Caco-2 (cell line): ENCODE results near the gene NOS1AP. TPM values are rescaled to one million over a fixed set of nuclear protein-coding genes. Genes with fewer than 3 reads are reported as not detected.
A peak's percentile ranks its signal among the peaks of the same experiment; 100 is the strongest.

Experiments
- BruUV-seq: library from RNA; stranded (reverse); fragments of 400-500 nt; replicated peaks from 2 replicates; lab custom pipeline; 2021; lab: Mats Ljungman, UMichigan
- CTCF ChIA-PET: fragments of 300-600 bp; sonication (Branson Sonifier 250); formaldehyde crosslinking; loops from one replicate; lab custom pipeline; 2022; ENCODE audit warnings: antibody characterized with exemption; lab: Charles Lee
- POLR2A ChIA-PET: fragments of 300-600 bp; sonication (Branson Sonifier 250); formaldehyde crosslinking; loops from one replicate; lab custom pipeline; 2022; ENCODE audit warnings: antibody characterized with exemption; lab: Charles Lee
- DNase-seq, 2 experiments: peaks; one replicate each; pipeline versions ENCODE4 v3.0.0 to v3.0.0-alpha.2; 2020 to 2022
- H3K27me3 ChIP-seq: replicated peaks from 2 replicates; pipeline ENCODE4 v1.6.0; 2011; ENCODE audit warnings: low read length; ENCODE audit not compliant: control insufficient read depth, insufficient read depth
- H3K36me3 ChIP-seq: 2 replicates; pipeline ENCODE4 v1.5.1; 2011; ENCODE audit warnings: low read length; ENCODE audit not compliant: control insufficient read depth, insufficient read depth
- H3K4me1 ChIP-seq: fragments of 250-450 bp; sonication (Bioruptor Pico); 2 replicates; pipeline ENCODE4 v1.5.1; 2020; ENCODE audit warnings: mild to moderate bottlenecking
- H3K4me3 ChIP-seq: 2 replicates; pipeline ENCODE4 v1.5.1; 2011; ENCODE audit warnings: low read depth, mild to moderate bottlenecking, control low read depth, low read length
- H3K9me3 ChIP-seq: fragments of 250-450 bp; sonication (Bioruptor Pico); 2 replicates; pipeline ENCODE4 v1.5.1; 2020; ENCODE audit warnings: mild to moderate bottlenecking, moderate library complexity
- H3K27ac Mint-ChIP-seq: one replicate; pipeline ENCODE4 v1.8.0; 2022; ENCODE audit warnings: mixed read lengths; ENCODE audit not compliant: unreplicated experiment
- H3K27me3 Mint-ChIP-seq: one replicate; pipeline ENCODE4 v1.8.0; 2022; ENCODE audit warnings: mixed read lengths; ENCODE audit not compliant: insufficient read depth, unreplicated experiment
- H3K36me3 Mint-ChIP-seq: one replicate; pipeline ENCODE4 v1.8.0; 2022; ENCODE audit warnings: mild to moderate bottlenecking, mixed read lengths; ENCODE audit not compliant: insufficient read depth, unreplicated experiment
- H3K4me1 Mint-ChIP-seq: one replicate; pipeline ENCODE4 v1.8.0; 2022; ENCODE audit warnings: low read depth, mixed read lengths; ENCODE audit not compliant: unreplicated experiment
- H3K4me3 Mint-ChIP-seq: one replicate; pipeline ENCODE4 v1.8.0; 2022; ENCODE audit warnings: mild to moderate bottlenecking, moderate library complexity, mixed read lengths; ENCODE audit not compliant: unreplicated experiment
- H3K9me3 Mint-ChIP-seq: one replicate; pipeline ENCODE4 v1.8.0; 2022; ENCODE audit warnings: mixed read lengths; ENCODE audit not compliant: unreplicated experiment
- CTCF ChIP-seq, 2 experiments: fragments of 200-600 bp in 1 of 2; IDR thresholded peaks; 1 replicate in 1 of 2; 2 replicates in 1 of 2; pipeline versions ENCODE4 v1.5.1 to v1.8.0; 2011 to 2022; ENCODE audit warnings: antibody characterized with exemption in 1 of 2, control low read depth in 1 of 2, inconsistent platforms in 1 of 2, low read depth in 1 of 2, low read length in 1 of 2, mild to moderate bottlenecking in 1 of 2, moderate library complexity in 1 of 2; ENCODE audit not compliant: insufficient read depth in 1 of 2, severe bottlenecking in 1 of 2, unreplicated experiment in 1 of 2
- intact Hi-C: fragments of 100-400 bp; cut with micrococcal nuclease; formaldehyde crosslinking; loops from one replicate; pipeline ENCODE4 v1.10.0; 2022; ENCODE audit not compliant: unreplicated experiment
- total RNA-seq: library from RNA; stranded (reverse); gene quantifications from 2 replicates; pipeline ENCODE4 v1.2.3, GENCODE V29; 2022

Gene NOS1AP
- total RNA-seq, 1 experiment from 2014 or later = 5.5 TPM

- Histone ChIP-seq H3K36me3 (no peaks in the 10 kb centered on the region), H3K4me3 (no peak overlapping the region), H3K9me3 (no peaks in the 10 kb centered on the region), H3K4me1 (peaks cover 44% of the 10 kb centered on the region), H3K27me3 (no peaks in the 10 kb centered on the region)
- Mint-ChIP-seq H3K36me3 (no peaks in the 10 kb centered on the region), H3K27me3 (no peaks in the 10 kb centered on the region), H3K4me3 (peak overlapping the region; percentile 53), H3K9me3 (no peaks in the 10 kb centered on the region), H3K27ac (peak overlapping the region; percentile 74), H3K4me1 (peaks cover 42% of the 10 kb centered on the region)
- POLR2A ChIA-PET = no interaction called here
- TF ChIP-seq CTCF (IDR thresholded peaks at IDR 0.05; ENCODE audit: insufficient read depth in 1 of 2, low read depth in 1 of 2, low read length in 1 of 2, severe bottlenecking in 1 of 2, unreplicated experiment in 1 of 2) = no peak
- BruUV-seq = no TSS peak
- intact Hi-C loops = loop anchor here (10.0 kb wide), 2 partner anchors 63 to 137 kb away; no protein-coding TSS in a partner anchor
- CTCF ChIA-PET = no interaction called here
- DNase-seq = peak in 1 of 2 experiments; percentile 4
These were observed 67.9 kb downstream of the NOS1AP start for GRCh38 chr1:162137179-162137960.

GRCh38 chr1:162138112-162138511 is 68.6 kb downstream of the NOS1AP start:
- no peaks in the 10 kb centered on the region for H3K27me3 Mint-ChIP-seq
- peaks cover 42% of the 10 kb centered on the region for H3K4me1 Mint-ChIP-seq
- POLR2A ChIA-PET = no interaction called here
- Histone ChIP-seq H3K27me3 (no peaks in the 10 kb centered on the region), H3K4me1 (peaks cover 40% of the 10 kb centered on the region), H3K4me3 (no peak overlapping the region), H3K9me3 (no peaks in the 10 kb centered on the region), H3K36me3 (no peaks in the 10 kb centered on the region)
- H3K36me3 Mint-ChIP-seq = no peaks in the 10 kb centered on the region
- DNase-seq = no peak
- BruUV-seq = no TSS peak
- no peak overlapping the region for H3K4me3 Mint-ChIP-seq
- no peak overlapping the region for H3K27ac Mint-ChIP-seq
- CTCF ChIA-PET = no interaction called here
- intact Hi-C loops = loop anchor here (10.0 kb wide), 2 partner anchors 63 to 137 kb away; no protein-coding TSS in a partner anchor
- TF ChIP-seq CTCF (IDR thresholded peaks at IDR 0.05; ENCODE audit: insufficient read depth in 1 of 2, low read depth in 1 of 2, low read length in 1 of 2, severe bottlenecking in 1 of 2, unreplicated experiment in 1 of 2) = no peak
- no peaks in the 10 kb centered on the region for H3K9me3 Mint-ChIP-seq

GRCh38 chr1:162138599-162139181 is 69.2 kb downstream of the NOS1AP start:
- Mint-ChIP-seq H3K36me3 (no peaks in the 10 kb centered on the region), H3K4me3 (no peak overlapping the region), H3K27ac (no peak overlapping the region), H3K27me3 (no peaks in the 10 kb centered on the region), H3K9me3 (no peaks in the 10 kb centered on the region), H3K4me1 (peaks cover 42% of the 10 kb centered on the region)
- Histone ChIP-seq H3K36me3 (no peaks in the 10 kb centered on the region), H3K27me3 (no peaks in the 10 kb centered on the region), H3K9me3 (no peaks in the 10 kb centered on the region), H3K4me1 (peaks cover 38% of the 10 kb centered on the region), H3K4me3 (no peak overlapping the region)
- no TSS peak for BruUV-seq
- ChIA-PET CTCF (no interaction called here), POLR2A (no interaction called here)
- intact Hi-C loops = loop anchor here (10.0 kb wide), 2 partner anchors 64 to 136 kb away; no protein-coding TSS in a partner anchor
- no peak for TF ChIP-seq CTCF (IDR thresholded peaks at IDR 0.05; ENCODE audit: insufficient read depth in 1 of 2, low read depth in 1 of 2, low read length in 1 of 2, severe bottlenecking in 1 of 2, unreplicated experiment in 1 of 2)
- DNase-seq = no peak
